Measurements from ENCODE around the gene LGALSL.

- TF ChIP-seq EZH2 (IDR thresholded peaks at IDR 0.05; ENCODE audit: insufficient read depth, poor library complexity, severe bottlenecking) (no peak), EZH2phosphoT487 (IDR thresholded peaks at IDR 0.05; ENCODE audit: insufficient read depth, low read depth) (no peak)
Observed at GRCh38 chr2:64439194-64439593, 14.8 kb upstream of the LGALSL start.

All from GM23248 (cell line).